ENCODE results near the gene TMEM178B.

Gene TMEM178B

GRCh38 chr7:141415999-141416398 is 342.1 kb downstream of the TMEM178B start:
- H3K9me3 Mint-ChIP-seq, result no peaks in the 10 kb centered on the region
- H3K4me3 Mint-ChIP-seq, result no peak overlapping the region
- H3K27me3 Mint-ChIP-seq (ENCODE audit: low read depth), result peaks cover 3% of the 10 kb centered on the region
- no peaks in the 10 kb centered on the region for H3K4me1 Mint-ChIP-seq
- H3K36me3 Mint-ChIP-seq (ENCODE audit: low read depth), result no peaks in the 10 kb centered on the region
- H3K27ac Mint-ChIP-seq, result no peak overlapping the region
- TF ChIP-seq CTCF (IDR thresholded peaks at IDR 0.05; ENCODE audit: unreplicated experiment in 3 of 3), result no peak

- Mint-ChIP-seq H3K27ac (no peak overlapping the region), H3K36me3 (ENCODE audit: low read depth) (no peaks in the 10 kb centered on the region), H3K27me3 (ENCODE audit: low read depth) (peaks cover 3% of the 10 kb centered on the region), H3K9me3 (no peaks in the 10 kb centered on the region), H3K4me1 (no peaks in the 10 kb centered on the region), H3K4me3 (no peak overlapping the region)
- TF ChIP-seq CTCF (IDR thresholded peaks at IDR 0.05; ENCODE audit: unreplicated experiment in 3 of 3), result no peak
Measured at GRCh38 chr7:141416650-141417270, 342.9 kb downstream of the TMEM178B start.

GRCh38 chr7:141417506-141417905 is 343.6 kb downstream of the TMEM178B start:
- Mint-ChIP-seq H3K27me3 (ENCODE audit: low read depth) (peaks cover 3% of the 10 kb centered on the region), H3K9me3 (no peaks in the 10 kb centered on the region), H3K4me3 (no peak overlapping the region), H3K36me3 (ENCODE audit: low read depth) (no peaks in the 10 kb centered on the region), H3K27ac (no peak overlapping the region), H3K4me1 (no peaks in the 10 kb centered on the region)
- TF ChIP-seq CTCF (IDR thresholded peaks at IDR 0.05; ENCODE audit: unreplicated experiment in 3 of 3), result no peak

- H3K27ac Mint-ChIP-seq, result no peak overlapping the region
- H3K27me3 Mint-ChIP-seq (ENCODE audit: low read depth), result peaks cover 3% of the 10 kb centered on the region
Measured at GRCh38 chr7:141418066-141418465, 344.2 kb downstream of the TMEM178B start.

GRCh38 chr7:141421306-141421705 is 347.4 kb downstream of the TMEM178B start:
- Mint-ChIP-seq H3K4me3 (no peak overlapping the region), H3K36me3 (ENCODE audit: low read depth) (no peaks in the 10 kb centered on the region), H3K27me3 (ENCODE audit: low read depth) (peaks cover 3% of the 10 kb centered on the region), H3K9me3 (peaks cover 1% of the 10 kb centered on the region), H3K27ac (no peak overlapping the region), H3K4me1 (no peaks in the 10 kb centered on the region)
- no peak for TF ChIP-seq CTCF (IDR thresholded peaks at IDR 0.05; ENCODE audit: unreplicated experiment in 3 of 3)

More at GRCh38 chr7:141418066-141418465, 344.2 kb downstream of the TMEM178B start:
- H3K9me3 Mint-ChIP-seq, result no peaks in the 10 kb centered on the region
- TF ChIP-seq CTCF (IDR thresholded peaks at IDR 0.05; ENCODE audit: unreplicated experiment in 3 of 3), result no peak
- H3K36me3 Mint-ChIP-seq (ENCODE audit: low read depth), result no peaks in the 10 kb centered on the region
- H3K4me1 Mint-ChIP-seq, result no peaks in the 10 kb centered on the region
- H3K4me3 Mint-ChIP-seq, result no peak overlapping the region

- H3K4me3 Mint-ChIP-seq, result no peak overlapping the region
- peaks cover 17% of the 10 kb centered on the region for H3K27me3 Mint-ChIP-seq (ENCODE audit: low read depth)
- no peak for TF ChIP-seq CTCF (IDR thresholded peaks at IDR 0.05; ENCODE audit: unreplicated experiment in 3 of 3)
- H3K27ac Mint-ChIP-seq, result no peak overlapping the region
- no peaks in the 10 kb centered on the region for H3K36me3 Mint-ChIP-seq (ENCODE audit: low read depth)
- peaks cover 13% of the 10 kb centered on the region for H3K9me3 Mint-ChIP-seq
- H3K4me1 Mint-ChIP-seq, result no peaks in the 10 kb centered on the region
Measured at GRCh38 chr7:141427134-141427533, 353.3 kb downstream of the TMEM178B start.
